ENCODE data around the gene STX4.

Gene STX4

DNA sequence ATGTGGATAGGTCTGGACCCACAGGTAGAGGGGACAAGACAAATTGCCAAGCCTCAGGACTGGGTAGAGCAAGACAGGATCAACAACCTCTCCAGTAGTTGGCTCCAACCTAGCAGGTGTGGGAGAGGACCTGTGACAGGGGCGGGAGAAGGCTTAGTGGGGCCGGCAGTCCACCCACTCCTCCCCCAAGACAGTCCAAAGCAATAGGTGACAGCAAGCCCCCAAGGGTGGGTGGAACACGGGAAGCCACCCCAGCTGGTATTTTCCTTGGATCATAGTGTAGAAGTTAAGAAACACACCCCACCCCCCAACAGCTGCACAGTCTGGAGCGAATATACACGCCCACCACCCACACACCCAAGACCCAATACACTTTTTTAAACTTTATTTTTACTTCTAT is 4.1 kb upstream of the STX4 start:
- H3K9ac ChIP-seq (ENCODE audit: low read depth, low read length), result no peak overlapping the region

DNA sequence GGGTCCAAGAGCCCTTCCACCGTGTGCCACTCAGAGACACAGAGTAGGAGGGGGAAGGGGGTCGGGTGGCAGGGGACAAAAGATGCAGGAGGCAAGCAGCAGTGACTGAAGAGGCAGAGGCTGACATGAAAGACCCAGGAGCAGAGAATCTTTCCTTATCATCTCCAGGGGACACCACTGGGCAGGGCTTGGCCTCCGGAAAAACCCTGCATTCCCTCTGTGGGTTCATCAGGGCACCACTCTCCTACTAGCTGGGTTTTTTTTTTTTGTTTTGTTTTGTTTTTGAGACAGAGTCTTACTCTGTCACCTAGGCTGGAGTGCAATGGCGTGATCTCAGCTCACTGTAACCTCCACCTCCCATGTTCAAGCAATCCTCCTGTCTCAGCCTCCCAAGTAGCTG is 2.1 kb upstream of the STX4 start:
- Histone ChIP-seq H3K9ac (ENCODE audit: low read depth, low read length) (no peak overlapping the region), H3K27ac (ENCODE audit: low read length) (no peak overlapping the region), H3K4me3 (ENCODE audit: low read length) (no peak overlapping the region), H3K9me3 (ENCODE audit: insufficient read depth, low read depth, low read length) (no peaks in the 10 kb centered on the region), H3K4me1 (ENCODE audit: insufficient read depth, low read length) (no peaks in the 10 kb centered on the region), H3K36me3 (ENCODE audit: insufficient read depth, low read depth, low read length) (peaks cover 5% of the 10 kb centered on the region; the same call in 1 of the 2 replicates), H3K27me3 (ENCODE audit: insufficient read depth, low read length) (no peaks in the 10 kb centered on the region; the same call in 1 of the 2 replicates)

More for the DNA sequence above, 4.1 kb upstream of the STX4 start:
- Histone ChIP-seq H3K27me3 (ENCODE audit: insufficient read depth, low read length) (no peaks in the 10 kb centered on the region; the same call in 1 of the 2 replicates), H3K36me3 (ENCODE audit: insufficient read depth, low read depth, low read length) (no peaks in the 10 kb centered on the region), H3K27ac (ENCODE audit: low read length) (no peak overlapping the region), H3K4me1 (ENCODE audit: insufficient read depth, low read length) (no peaks in the 10 kb centered on the region), H3K4me3 (ENCODE audit: low read length) (no peak overlapping the region), H3K9me3 (ENCODE audit: insufficient read depth, low read depth, low read length) (no peaks in the 10 kb centered on the region)

DNA sequence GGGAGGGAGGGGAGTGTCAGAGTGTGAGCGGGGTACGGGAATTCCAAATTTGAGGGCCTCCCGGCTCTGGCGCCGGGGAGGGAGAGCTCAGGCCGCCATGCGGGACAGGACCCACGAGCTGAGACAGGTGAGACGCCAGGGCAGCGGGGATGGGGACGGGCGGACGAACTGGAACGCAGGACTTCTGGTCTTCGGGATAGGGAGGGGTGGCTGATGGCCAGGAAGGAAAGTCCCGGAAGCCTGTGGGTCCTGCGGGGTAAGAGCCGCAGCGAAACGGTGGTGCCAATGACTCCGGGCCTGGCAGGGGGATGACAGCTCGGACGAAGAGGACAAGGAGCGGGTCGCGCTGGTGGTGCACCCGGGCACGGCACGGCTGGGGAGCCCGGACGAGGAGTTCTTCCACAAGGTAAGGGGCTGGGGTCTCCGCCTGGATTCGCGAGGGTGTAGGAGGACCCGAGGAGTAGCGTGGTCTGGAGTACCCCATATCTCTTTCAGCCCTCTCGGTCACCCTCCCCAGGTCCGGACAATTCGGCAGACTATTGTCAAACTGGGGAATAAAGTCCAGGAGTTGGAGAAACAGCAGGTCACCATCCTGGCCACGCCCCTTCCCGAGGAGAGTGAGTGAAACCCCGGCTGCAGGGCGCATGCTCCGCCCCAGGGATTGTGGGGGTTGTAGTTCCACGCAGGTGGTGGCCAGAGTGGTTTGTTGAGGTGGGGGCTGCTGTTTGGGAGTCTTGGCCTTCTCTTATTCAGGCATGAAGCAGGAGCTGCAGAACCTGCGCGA is 543 bp downstream of the STX4 start:
- Histone ChIP-seq H3K9ac (ENCODE audit: low read depth, low read length) (peak overlapping the region; percentile 73; the same call in 1 of the 2 replicates), H3K27ac (ENCODE audit: low read length) (no peak overlapping the region), H3K4me3 (ENCODE audit: low read length) (peak overlapping the region; percentile 82), H3K27me3 (ENCODE audit: insufficient read depth, low read length) (no peaks in the 10 kb centered on the region; the same call in 1 of the 2 replicates), H3K9me3 (ENCODE audit: insufficient read depth, low read depth, low read length) (no peaks in the 10 kb centered on the region), H3K4me1 (ENCODE audit: insufficient read depth, low read length) (no peaks in the 10 kb centered on the region), H3K36me3 (ENCODE audit: insufficient read depth, low read depth, low read length) (peaks cover 5% of the 10 kb centered on the region; the same call in 1 of the 2 replicates)

DNA sequence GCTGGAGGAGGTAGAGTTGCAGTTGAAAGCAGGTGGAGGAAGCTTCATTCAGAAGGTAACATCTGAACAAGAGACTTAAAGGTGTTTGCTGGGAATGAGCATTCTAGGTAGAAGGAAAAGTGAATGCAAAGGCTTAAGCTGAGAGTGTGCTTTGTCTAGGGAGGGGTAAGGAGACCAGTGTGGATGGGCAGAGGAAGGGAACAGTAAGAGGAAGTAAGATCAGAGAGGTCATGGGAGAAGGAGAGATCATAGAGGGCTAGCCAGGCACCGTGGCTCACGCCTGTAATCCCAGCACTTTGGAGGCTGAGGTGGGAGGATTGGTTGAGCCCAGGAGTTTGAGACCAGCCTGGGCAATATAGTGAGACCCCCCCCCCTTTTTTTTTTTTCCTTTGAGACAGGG is 3.3 kb downstream of the STX4 start:
- Histone ChIP-seq H3K27me3 (ENCODE audit: insufficient read depth, low read length) (no peaks in the 10 kb centered on the region; the same call in 1 of the 2 replicates), H3K9me3 (ENCODE audit: insufficient read depth, low read depth, low read length) (no peaks in the 10 kb centered on the region), H3K4me1 (ENCODE audit: insufficient read depth, low read length) (no peaks in the 10 kb centered on the region), H3K27ac (ENCODE audit: low read length) (no peak overlapping the region), H3K4me3 (ENCODE audit: low read length) (no peak overlapping the region), H3K36me3 (ENCODE audit: insufficient read depth, low read depth, low read length) (peaks cover 5% of the 10 kb centered on the region; the same call in 1 of the 2 replicates), H3K9ac (ENCODE audit: low read depth, low read length) (no peak overlapping the region)

DNA sequence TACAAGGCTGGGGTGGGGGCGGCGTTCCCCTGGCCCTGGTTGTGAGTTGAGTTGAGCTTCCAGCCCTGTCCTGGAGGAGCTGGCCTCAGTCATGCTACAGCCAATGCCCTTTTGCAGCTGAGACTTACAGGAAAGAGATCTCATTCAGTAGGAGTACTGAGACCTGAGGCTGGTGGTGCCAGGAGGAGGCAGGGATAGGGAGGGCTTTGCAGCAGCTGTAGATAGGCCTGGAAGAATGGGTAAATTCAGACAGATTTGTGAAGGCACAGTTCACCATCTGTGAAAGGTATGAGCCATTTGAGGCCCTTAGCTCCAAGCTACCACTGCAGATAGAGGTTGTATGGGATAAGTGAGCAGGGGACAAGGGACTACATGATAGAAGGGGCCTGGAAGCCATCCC is 5.6 kb downstream of the STX4 start:
- Histone ChIP-seq H3K4me3 (ENCODE audit: low read length) (no peak overlapping the region), H3K36me3 (ENCODE audit: insufficient read depth, low read depth, low read length) (peaks cover 5% of the 10 kb centered on the region; the same call in 1 of the 2 replicates), H3K9me3 (ENCODE audit: insufficient read depth, low read depth, low read length) (no peaks in the 10 kb centered on the region), H3K27ac (ENCODE audit: low read length) (no peak overlapping the region), H3K9ac (ENCODE audit: low read depth, low read length) (no peak overlapping the region), H3K27me3 (ENCODE audit: insufficient read depth, low read length) (no peaks in the 10 kb centered on the region), H3K4me1 (ENCODE audit: insufficient read depth, low read length) (no peaks in the 10 kb centered on the region)

DNA sequence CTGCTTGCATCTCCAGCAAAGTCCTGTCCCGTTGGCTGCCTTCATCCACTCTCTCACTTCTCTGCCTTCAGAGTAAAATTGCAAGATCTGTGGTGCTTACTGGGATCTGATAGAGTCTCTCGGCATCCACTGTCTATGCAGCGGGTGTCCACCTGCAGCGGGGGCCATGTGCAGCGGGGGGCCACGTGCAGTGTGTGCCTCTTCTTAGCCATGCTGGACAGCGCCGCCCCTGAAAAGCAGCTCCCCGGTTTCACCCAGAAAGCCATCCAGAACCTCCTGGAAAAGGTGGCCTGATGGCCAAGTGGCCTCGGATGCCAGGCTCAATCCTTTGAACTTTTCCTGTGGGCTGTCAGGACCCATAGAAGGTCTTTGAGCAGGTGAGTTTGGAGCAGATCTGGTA is 9.5 kb downstream of the STX4 start:
- Histone ChIP-seq H3K4me3 (ENCODE audit: low read length) (no peak overlapping the region; the same call in 1 of the 2 replicates), H3K9me3 (ENCODE audit: insufficient read depth, low read depth, low read length) (no peaks in the 10 kb centered on the region), H3K27me3 (ENCODE audit: insufficient read depth, low read length) (no peaks in the 10 kb centered on the region), H3K36me3 (ENCODE audit: insufficient read depth, low read depth, low read length) (no peaks in the 10 kb centered on the region), H3K27ac (ENCODE audit: low read length) (no peak overlapping the region), H3K9ac (ENCODE audit: low read depth, low read length) (no peak overlapping the region), H3K4me1 (ENCODE audit: insufficient read depth, low read length) (no peaks in the 10 kb centered on the region)

DNA sequence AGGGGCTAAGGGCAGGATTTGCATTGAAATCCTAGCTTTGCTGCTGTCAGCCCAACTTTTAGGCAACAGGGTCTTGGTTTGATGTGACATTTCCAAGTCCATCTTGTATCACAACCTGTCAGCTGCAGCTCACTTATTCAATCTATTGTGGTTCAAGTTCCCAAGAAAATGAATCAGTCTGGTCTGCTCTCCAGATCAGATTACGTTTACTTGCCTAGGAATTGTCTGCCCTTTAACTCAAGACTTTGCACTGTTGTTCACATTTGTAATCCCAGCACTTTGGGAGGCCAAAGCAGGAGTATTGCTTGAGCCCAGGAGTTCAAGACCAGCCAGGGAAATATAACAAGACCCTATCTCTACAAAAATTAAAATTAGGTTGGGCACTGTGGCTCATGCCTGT is 10.0 kb downstream of the STX4 start:
- Histone ChIP-seq H3K27me3 (ENCODE audit: insufficient read depth, low read length) (no peaks in the 10 kb centered on the region), H3K9me3 (ENCODE audit: insufficient read depth, low read depth, low read length) (no peaks in the 10 kb centered on the region), H3K9ac (ENCODE audit: low read depth, low read length) (no peak overlapping the region), H3K4me1 (ENCODE audit: insufficient read depth, low read length) (no peaks in the 10 kb centered on the region), H3K36me3 (ENCODE audit: insufficient read depth, low read depth, low read length) (no peaks in the 10 kb centered on the region), H3K27ac (ENCODE audit: low read length) (no peak overlapping the region), H3K4me3 (ENCODE audit: low read length) (no peak overlapping the region)

DNA sequence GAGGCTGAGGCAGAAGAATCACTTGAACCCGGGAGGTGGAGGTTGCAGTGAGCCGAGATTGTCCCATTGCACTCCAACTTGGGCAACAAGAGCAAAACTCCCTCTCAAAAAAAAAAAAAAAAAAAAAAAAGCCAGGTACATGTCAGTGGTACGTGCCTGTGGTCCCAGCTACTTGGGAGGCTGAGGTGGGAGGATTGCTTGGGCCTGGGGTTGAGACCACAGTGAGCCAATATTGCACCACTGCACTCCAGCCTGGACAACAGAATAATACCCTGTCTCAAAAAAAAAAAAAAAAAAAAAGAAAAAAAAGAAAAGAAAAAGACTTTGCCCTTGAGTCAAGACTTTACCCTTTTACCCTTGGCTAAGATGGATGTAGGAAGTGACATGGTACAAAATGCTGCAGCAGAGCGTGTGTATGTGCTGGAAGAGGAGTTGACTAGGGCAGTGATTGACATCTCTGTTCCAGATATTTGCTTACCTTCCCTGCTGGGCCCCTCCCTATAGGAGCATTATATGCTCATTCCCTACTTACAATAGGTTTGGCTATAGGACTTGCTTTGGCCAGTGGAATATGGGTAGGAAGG is 10.6 kb downstream of the STX4 start:
- Histone ChIP-seq H3K9me3 (ENCODE audit: insufficient read depth, low read depth, low read length) (no peaks in the 10 kb centered on the region), H3K9ac (ENCODE audit: low read depth, low read length) (no peak overlapping the region), H3K4me1 (ENCODE audit: insufficient read depth, low read length) (no peaks in the 10 kb centered on the region), H3K27ac (ENCODE audit: low read length) (no peak overlapping the region), H3K4me3 (ENCODE audit: low read length) (no peak overlapping the region), H3K27me3 (ENCODE audit: insufficient read depth, low read length) (no peaks in the 10 kb centered on the region), H3K36me3 (ENCODE audit: insufficient read depth, low read depth, low read length) (no peaks in the 10 kb centered on the region)

DNA sequence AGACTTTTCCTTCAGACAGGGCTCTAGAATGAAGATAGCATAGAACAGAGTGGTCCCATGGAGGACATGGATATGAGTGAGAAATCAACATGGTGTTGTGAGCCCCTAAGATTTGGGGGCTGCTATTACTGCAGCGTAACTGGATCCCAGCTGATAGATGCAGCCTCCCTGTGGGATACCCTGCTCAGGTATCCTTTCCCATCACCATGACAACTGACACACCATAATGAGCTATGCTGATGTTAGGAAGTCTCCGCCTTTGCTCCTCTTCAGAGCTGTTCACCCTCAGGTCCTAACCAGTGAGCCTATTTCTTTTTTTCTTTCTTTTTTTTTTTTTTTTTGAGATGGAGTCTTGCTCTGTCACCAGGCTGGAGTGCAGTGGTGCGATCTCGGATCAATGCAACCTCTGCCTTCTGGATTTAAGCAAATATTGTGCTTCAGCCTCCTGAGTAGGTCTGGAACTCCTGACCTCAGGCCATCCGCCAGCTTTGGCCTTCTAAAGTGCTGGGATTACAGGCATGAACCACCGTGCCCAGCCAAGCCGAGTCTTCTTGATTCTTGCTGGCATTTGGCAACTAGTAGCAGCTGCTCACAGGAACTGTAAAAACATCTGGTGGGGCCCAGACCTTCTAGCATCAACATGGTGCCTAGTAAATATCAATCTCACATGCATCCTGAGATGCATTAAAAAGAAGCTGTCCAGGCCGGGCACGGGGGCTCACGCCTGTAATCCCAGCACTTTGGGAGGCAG is 17.1 kb downstream of the STX4 start:
- Histone ChIP-seq H3K27me3 (ENCODE audit: insufficient read depth, low read length) (no peaks in the 10 kb centered on the region), H3K9ac (ENCODE audit: low read depth, low read length) (no peak overlapping the region), H3K27ac (ENCODE audit: low read length) (no peak overlapping the region), H3K4me1 (ENCODE audit: insufficient read depth, low read length) (no peaks in the 10 kb centered on the region), H3K36me3 (ENCODE audit: insufficient read depth, low read depth, low read length) (no peaks in the 10 kb centered on the region), H3K4me3 (ENCODE audit: low read length) (no peak overlapping the region), H3K9me3 (ENCODE audit: insufficient read depth, low read depth, low read length) (no peaks in the 10 kb centered on the region)

DNA sequence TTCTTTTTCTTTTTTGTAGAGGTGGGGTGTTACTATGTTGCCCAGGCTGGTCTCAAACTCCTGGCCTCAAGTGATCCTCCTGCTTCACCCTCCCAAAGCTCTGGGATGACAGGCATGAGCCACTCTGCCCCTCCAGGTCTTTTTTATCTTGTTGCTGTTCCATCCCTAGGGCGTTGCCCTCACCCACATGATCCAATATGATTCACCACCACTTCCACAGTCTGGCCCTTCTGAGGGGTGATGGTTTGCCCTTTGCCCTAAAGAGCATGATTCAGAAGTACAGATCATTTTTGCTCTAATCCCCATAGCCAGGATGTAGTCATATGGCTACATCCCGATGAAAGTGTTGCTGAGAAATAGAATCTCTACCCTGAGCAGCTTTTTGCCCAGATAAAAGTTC is 18.8 kb downstream of the STX4 start:
- H3K9me3 ChIP-seq (ENCODE audit: insufficient read depth, low read depth, low read length), result no peaks in the 10 kb centered on the region
- H3K27me3 ChIP-seq (ENCODE audit: insufficient read depth, low read length), result no peaks in the 10 kb centered on the region
- no peak overlapping the region for H3K27ac ChIP-seq (ENCODE audit: low read length)
- no peak overlapping the region for H3K4me3 ChIP-seq (ENCODE audit: low read length)
- H3K9ac ChIP-seq (ENCODE audit: low read depth, low read length), result no peak overlapping the region
- no peaks in the 10 kb centered on the region; the same call in 1 of the 2 replicates for H3K4me1 ChIP-seq (ENCODE audit: insufficient read depth, low read length)
- H3K36me3 ChIP-seq (ENCODE audit: insufficient read depth, low read depth, low read length), result no peaks in the 10 kb centered on the region

DNA sequence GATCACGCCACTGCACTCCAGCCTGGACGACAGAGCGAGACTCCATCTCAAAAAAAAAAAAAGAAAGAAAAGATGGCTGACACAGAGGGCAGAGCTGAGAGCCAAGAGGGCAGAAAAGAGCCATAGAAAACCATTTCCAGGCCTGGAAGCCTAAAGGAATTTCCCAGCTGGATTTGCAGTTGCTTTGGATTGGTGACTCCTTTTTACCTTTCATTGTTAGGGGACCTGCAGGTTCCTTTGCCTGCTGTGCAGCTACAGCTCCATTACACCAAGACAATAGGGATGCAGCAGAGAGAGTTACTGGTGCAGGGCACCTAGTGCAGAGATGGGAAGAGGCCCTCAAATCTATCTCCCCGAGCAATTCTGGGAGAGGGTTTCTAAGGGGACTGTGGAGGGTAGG is 22.3 kb downstream of the STX4 start:
- no peak overlapping the region for H3K27ac ChIP-seq (ENCODE audit: low read length)
- H3K36me3 ChIP-seq (ENCODE audit: insufficient read depth, low read depth, low read length), result peaks cover 9% of the 10 kb centered on the region
- no peaks in the 10 kb centered on the region for H3K9me3 ChIP-seq (ENCODE audit: insufficient read depth, low read depth, low read length)
- H3K27me3 ChIP-seq (ENCODE audit: insufficient read depth, low read length), result no peaks in the 10 kb centered on the region
- no peak overlapping the region for H3K4me3 ChIP-seq (ENCODE audit: low read length)
- H3K4me1 ChIP-seq (ENCODE audit: insufficient read depth, low read length), result no peaks in the 10 kb centered on the region; the same call in 1 of the 2 replicates
- H3K9ac ChIP-seq (ENCODE audit: low read depth, low read length), result no peak overlapping the region

All from iPS-20b (cell line).